ENCODE data around the gene FUT7.
A peak's percentile ranks its signal among the peaks of the same experiment; 100 is the strongest.

- TF ChIP-seq CEBPB (IDR thresholded peaks at IDR 0.05) (no peak), NFIC (IDR thresholded peaks at IDR 0.05) (peak; percentile 90), CREB1 (IDR thresholded peaks at IDR 0.05; ENCODE audit: low read depth) (no peak)
- TF ChIP-seq, protein P1, sequence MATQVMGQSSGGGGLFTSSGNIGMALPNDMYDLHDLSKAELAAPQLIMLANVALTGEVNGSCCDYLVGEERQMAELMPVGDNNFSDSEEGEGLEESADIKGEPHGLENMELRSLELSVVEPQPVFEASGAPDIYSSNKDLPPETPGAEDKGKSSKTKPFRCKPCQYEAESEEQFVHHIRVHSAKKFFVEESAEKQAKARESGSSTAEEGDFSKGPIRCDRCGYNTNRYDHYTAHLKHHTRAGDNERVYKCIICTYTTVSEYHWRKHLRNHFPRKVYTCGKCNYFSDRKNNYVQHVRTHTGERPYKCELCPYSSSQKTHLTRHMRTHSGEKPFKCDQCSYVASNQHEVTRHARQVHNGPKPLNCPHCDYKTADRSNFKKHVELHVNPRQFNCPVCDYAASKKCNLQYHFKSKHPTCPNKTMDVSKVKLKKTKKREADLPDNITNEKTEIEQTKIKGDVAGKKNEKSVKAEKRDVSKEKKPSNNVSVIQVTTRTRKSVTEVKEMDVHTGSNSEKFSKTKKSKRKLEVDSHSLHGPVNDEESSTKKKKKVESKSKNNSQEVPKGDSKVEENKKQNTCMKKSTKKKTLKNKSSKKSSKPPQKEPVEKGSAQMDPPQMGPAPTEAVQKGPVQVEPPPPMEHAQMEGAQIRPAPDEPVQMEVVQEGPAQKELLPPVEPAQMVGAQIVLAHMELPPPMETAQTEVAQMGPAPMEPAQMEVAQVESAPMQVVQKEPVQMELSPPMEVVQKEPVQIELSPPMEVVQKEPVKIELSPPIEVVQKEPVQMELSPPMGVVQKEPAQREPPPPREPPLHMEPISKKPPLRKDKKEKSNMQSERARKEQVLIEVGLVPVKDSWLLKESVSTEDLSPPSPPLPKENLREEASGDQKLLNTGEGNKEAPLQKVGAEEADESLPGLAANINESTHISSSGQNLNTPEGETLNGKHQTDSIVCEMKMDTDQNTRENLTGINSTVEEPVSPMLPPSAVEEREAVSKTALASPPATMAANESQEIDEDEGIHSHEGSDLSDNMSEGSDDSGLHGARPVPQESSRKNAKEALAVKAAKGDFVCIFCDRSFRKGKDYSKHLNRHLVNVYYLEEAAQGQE (IDR thresholded peaks at IDR 0.05; ENCODE audit: low read depth): no peak
- TF ChIP-seq, protein P2, sequence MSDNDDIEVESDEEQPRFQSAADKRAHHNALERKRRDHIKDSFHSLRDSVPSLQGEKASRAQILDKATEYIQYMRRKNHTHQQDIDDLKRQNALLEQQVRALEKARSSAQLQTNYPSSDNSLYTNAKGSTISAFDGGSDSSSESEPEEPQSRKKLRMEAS (IDR thresholded peaks at IDR 0.05): no peak
Measured at GRCh38 chr9:137055385-137056364, 23.8 kb upstream of the FUT7 start.
